Epithelial cell of esophagus (primary cell): ENCODE measurements around the gene DHRS12.
A peak's percentile ranks its signal among the peaks of the same experiment; 100 is the strongest.

Experiments
- DNase-seq: peaks from one replicate; pipeline ENCODE4 v3.0.0; 2010; ENCODE audit warnings: low read depth
- H3K4me3 ChIP-seq: 2 replicates; pipeline ENCODE4 v1.5.1; 2011; ENCODE audit warnings: mild to moderate bottlenecking, low read length, control low read depth
- TF ChIP-seq, protein P1 (sequence below): IDR thresholded peaks from 2 replicates; pipeline ENCODE4 v1.5.1; 2011; ENCODE audit warnings: low read depth, mild to moderate bottlenecking, low read length, control low read depth, inconsistent platforms; ENCODE audit not compliant: insufficient read depth; ENCODE audit errors: missing control alignments

DHRS12 gene

DNA sequence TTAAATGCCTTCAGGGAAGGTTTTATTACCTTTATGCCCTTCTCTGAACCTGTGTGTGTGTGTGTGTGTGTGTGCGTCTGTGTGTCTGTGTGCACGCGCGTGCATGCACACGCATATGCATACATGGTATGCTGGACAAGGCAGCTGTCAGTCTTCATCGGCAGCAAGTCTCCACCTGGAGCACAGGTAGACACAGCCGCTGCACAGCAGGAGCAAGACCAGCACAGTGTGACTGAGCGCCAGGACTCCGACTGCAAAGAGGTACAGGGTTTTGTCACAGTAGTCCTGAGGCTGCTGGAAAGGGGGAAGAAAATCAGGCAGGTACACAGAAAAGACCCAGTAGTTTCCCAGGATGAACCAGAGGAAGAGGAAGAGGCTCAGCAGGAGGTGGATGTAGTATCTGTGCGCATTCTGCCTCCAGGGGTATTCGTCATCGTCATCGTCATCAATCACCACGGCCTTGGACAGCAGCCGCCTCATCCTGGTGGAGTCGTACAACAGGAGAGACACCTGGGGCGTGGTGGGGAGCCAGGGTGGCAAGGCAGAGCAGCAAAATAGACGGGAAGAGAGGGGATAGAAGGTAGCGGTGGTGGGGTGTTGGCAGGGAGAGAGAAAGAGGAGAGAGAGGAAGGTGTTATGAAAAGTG is 12.8 kb upstream of the DHRS12 start:
- no peak overlapping the region for H3K4me3 ChIP-seq
- TF ChIP-seq, protein P1, sequence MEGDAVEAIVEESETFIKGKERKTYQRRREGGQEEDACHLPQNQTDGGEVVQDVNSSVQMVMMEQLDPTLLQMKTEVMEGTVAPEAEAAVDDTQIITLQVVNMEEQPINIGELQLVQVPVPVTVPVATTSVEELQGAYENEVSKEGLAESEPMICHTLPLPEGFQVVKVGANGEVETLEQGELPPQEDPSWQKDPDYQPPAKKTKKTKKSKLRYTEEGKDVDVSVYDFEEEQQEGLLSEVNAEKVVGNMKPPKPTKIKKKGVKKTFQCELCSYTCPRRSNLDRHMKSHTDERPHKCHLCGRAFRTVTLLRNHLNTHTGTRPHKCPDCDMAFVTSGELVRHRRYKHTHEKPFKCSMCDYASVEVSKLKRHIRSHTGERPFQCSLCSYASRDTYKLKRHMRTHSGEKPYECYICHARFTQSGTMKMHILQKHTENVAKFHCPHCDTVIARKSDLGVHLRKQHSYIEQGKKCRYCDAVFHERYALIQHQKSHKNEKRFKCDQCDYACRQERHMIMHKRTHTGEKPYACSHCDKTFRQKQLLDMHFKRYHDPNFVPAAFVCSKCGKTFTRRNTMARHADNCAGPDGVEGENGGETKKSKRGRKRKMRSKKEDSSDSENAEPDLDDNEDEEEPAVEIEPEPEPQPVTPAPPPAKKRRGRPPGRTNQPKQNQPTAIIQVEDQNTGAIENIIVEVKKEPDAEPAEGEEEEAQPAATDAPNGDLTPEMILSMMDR: no peak
- peak; percentile 79 for DNase-seq

DNA sequence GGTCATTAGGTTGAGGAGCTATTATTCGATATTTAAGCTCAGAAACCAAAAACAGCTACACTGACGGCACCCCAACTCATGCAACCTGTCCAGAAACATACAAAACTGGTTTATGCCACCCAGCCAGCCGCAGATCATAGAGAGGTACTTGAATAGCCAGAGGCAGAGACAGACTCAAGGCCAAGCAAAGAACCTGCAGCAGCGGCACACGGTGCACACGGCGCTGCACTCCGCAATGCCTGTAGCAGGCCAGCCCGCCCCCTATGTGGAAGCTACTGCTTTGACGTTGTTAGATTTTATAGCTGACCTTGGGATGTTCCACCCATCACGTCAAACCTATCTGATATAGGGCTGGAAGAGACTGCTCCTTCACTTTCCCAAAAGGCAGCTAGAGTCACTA is 11.9 kb upstream of the DHRS12 start:
- TF ChIP-seq, protein P1: peak; percentile 3
- H3K4me3 ChIP-seq: no peak overlapping the region
- peak; percentile 51 for DNase-seq

DNA sequence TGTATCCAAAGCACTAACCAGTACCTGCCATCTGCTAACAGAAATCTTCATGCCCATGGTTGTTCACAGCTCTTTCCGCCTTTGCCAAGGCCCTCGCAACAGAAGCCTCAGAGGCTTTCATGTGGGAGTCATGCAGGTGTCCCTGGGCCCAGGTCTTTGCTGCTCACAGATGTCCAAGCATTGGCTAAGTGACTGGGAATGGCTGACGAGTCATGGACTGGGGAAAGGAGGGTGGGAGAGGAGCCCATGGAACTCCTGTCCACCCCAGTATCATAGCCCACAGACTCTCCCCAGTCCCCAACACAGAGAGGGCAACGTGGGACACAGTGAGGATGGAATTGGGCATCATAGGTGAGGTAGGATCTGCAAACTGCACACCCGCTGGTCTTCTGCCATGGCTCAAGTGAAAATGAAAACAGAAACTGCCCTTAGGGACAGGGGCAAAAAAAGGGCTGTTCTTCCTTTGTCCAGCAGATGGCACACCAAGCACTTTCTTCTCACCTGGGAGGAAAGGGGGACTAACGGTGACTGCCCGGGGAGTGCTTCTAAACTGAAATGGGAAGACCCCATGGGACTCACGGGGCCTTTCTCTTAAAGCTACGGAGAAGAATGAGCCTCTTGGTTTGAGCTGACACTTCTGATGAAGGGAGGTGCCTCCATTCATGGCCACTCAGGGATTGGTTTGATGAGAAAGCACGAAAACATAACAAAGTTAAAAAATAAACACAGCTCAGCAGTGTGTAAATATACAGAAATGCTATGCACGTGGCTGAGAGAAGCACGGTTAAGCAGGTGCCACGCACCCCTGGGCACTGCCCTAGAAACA is 11.1 kb upstream of the DHRS12 start:
- TF ChIP-seq, protein P1: peak; percentile 93
- DNase-seq: peak; percentile 66
- H3K4me3 ChIP-seq: no peak overlapping the region

- no peak overlapping the region for H3K4me3 ChIP-seq
- no peak for DNase-seq
- TF ChIP-seq, protein P1: no peak
Observed at GRCh38 chr13:51814071-51814470, 10.1 kb upstream of the DHRS12 start.

- peak; percentile 26 for DNase-seq
- TF ChIP-seq, protein P1: no peak
- H3K4me3 ChIP-seq: no peak overlapping the region
Observed at GRCh38 chr13:51811920-51812451, 8.0 kb upstream of the DHRS12 start.

GRCh38 chr13:51811046-51811445 is 7.1 kb upstream of the DHRS12 start:
- H3K4me3 ChIP-seq: no peak overlapping the region
- TF ChIP-seq, protein P1: no peak
- DNase-seq: no peak

- H3K4me3 ChIP-seq: no peak overlapping the region
- DNase-seq: no peak
- TF ChIP-seq, protein P1: no peak
Observed at GRCh38 chr13:51808811-51809210, 4.8 kb upstream of the DHRS12 start.
